WERI-Rb-1 (cell line): ENCODE measurements around the gene S100B.

Experiments used
- DNase-seq: peaks from one replicate; pipeline ENCODE4 v3.0.0-alpha.2; 2020
- H3K27ac ChIP-seq: fragments of 250-450 bp; sonication (Bioruptor Pico); 2 replicates; pipeline ENCODE4 v1.5.1; 2020; ENCODE audit warnings: mild to moderate bottlenecking, moderate library complexity
- H3K27me3 ChIP-seq: fragments of 250-450 bp; sonication (Bioruptor Pico); 2 replicates; pipeline ENCODE4 v1.5.1; 2021; ENCODE audit warnings: mild to moderate bottlenecking, low read depth, moderate library complexity; ENCODE audit not compliant: insufficient read depth, severe bottlenecking
- H3K36me3 ChIP-seq: fragments of 250-450 bp; sonication (Bioruptor Pico); 2 replicates; pipeline ENCODE4 v1.5.1; 2020; ENCODE audit warnings: mild to moderate bottlenecking, moderate library complexity
- H3K4me3 ChIP-seq: 2 replicates; pipeline ENCODE4 v1.5.1; 2011; ENCODE audit warnings: low read depth, mild to moderate bottlenecking, control low read depth, low read length
- H3K9me3 ChIP-seq: fragments of 250-450 bp; sonication (Bioruptor Pico); 2 replicates; pipeline ENCODE4 v1.5.1; 2021; ENCODE audit warnings: mild to moderate bottlenecking, moderate library complexity; ENCODE audit not compliant: severe bottlenecking
- TF ChIP-seq, protein P1 (sequence below): IDR thresholded peaks from 2 replicates; pipeline ENCODE4 v1.5.1; 2011; ENCODE audit warnings: low read depth, mild to moderate bottlenecking, control low read depth, inconsistent platforms, low read length

The S100B gene

DNA sequence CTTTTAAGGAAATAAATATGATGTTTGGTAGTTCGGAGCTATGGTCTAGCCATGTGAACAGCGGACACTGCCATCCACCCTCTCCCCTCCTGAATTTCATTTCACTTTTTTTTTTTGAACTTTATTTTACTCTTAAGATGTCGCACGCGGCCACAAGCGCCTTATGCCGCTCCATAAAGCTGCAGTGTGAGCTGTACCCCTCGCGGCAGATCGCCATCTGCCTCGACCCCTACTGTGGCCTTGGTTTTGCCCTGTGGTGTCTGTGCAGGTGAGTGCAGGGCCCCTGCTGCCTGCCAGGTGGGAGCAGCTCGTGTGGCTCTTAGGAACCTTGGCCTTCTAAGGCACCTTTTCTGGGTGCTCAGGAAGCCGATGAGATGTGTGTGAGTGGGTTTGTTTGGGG lies 48.1 kb downstream of the S100B start:
- Histone ChIP-seq H3K9me3 (no peaks in the 10 kb centered on the region), H3K36me3 (peaks cover 55% of the 10 kb centered on the region), H3K27me3 (no peaks in the 10 kb centered on the region), H3K4me3 (no peak overlapping the region), H3K27ac (no peak overlapping the region)
- TF ChIP-seq, protein P1, sequence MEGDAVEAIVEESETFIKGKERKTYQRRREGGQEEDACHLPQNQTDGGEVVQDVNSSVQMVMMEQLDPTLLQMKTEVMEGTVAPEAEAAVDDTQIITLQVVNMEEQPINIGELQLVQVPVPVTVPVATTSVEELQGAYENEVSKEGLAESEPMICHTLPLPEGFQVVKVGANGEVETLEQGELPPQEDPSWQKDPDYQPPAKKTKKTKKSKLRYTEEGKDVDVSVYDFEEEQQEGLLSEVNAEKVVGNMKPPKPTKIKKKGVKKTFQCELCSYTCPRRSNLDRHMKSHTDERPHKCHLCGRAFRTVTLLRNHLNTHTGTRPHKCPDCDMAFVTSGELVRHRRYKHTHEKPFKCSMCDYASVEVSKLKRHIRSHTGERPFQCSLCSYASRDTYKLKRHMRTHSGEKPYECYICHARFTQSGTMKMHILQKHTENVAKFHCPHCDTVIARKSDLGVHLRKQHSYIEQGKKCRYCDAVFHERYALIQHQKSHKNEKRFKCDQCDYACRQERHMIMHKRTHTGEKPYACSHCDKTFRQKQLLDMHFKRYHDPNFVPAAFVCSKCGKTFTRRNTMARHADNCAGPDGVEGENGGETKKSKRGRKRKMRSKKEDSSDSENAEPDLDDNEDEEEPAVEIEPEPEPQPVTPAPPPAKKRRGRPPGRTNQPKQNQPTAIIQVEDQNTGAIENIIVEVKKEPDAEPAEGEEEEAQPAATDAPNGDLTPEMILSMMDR = no peak
- DNase-seq = no peak

DNA sequence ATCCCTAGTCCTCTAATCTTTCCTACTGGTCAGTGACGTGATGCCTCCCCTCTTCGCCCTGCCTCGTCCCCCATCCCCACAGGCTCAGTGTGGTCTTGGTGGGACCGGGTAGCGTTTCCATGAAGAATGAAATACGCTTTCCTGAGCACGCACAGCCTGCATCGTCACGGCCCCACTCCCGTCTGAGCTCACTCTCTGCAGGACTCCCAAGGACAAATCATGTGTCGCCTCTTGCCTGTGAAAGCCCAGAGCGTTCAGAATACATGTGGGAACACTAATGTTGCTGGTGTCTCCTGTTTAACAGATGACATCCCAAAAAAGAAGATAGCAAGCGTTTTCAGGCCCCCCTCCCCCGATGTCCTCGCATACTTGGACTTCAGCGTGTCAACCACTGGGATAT lies 49.2 kb downstream of the S100B start:
- no peak for DNase-seq
- Histone ChIP-seq H3K27me3 (no peaks in the 10 kb centered on the region), H3K9me3 (no peaks in the 10 kb centered on the region), H3K27ac (no peak overlapping the region), H3K36me3 (peaks cover 55% of the 10 kb centered on the region), H3K4me3 (no peak overlapping the region)
- TF ChIP-seq, protein P1 = no peak

DNA sequence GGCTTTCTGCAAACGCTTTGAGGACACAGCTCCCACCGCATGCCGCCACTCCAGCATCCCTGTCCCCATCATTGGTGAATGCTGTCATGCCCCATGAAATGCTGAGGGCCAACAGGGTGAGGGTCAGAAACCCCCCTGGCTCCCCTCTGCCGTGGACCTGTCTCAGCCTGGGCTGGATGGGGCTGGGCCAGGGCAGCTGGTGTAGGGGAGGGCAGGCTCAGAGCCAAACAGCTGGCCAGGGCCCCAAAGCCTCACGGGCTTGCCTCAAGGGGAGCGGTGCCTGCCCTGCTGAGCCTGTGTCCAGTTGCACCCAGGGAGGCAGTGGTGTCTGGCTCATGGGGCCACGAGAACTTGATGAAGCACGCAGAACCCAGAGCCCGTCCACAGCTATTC lies 49.7 kb downstream of the S100B start:
- H3K27ac ChIP-seq = no peak overlapping the region
- H3K4me3 ChIP-seq = no peak overlapping the region
- no peaks in the 10 kb centered on the region for H3K27me3 ChIP-seq
- H3K9me3 ChIP-seq = no peaks in the 10 kb centered on the region
- TF ChIP-seq, protein P1 = no peak
- no peak for DNase-seq
- H3K36me3 ChIP-seq = peaks cover 59% of the 10 kb centered on the region

DNA sequence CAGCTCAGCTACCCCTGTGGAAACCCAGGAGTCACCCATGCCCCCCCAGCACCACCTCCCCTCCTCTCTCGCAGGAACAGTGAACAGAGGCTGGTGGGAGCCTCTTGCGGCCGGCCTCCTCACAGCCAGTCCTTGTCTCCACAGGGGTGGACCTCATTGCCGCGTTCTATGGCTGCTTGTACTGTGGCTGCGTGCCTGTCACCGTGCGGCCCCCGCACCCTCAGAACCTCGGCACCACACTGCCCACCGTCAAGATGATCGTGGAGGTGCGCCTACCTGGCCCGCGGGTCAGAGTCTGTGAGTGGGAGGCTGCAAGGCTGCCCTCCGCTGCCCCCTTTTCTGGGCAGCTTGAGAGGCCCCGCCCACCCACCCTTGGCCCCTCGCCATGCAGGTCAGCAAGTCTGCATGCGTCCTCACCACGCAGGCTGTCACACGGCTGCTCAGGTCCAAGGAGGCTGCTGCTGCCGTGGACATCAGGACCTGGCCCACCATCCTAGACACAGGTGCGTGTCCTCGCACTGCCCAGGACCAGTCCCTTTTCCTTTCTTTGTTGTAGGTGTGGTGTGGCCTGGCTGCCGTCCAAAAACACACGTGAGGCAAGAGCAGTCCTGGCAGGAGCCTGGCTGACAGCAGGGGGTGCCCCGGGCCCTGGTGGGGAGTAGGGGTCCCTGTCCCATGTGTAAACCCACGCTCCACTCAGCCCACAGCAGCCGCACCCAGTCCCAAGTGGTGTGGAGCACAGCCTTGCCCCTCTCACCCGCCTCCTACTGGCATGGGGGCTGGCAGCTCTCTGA lies 50.3 kb downstream of the S100B start:
- H3K27me3 ChIP-seq = no peaks in the 10 kb centered on the region

DNA sequence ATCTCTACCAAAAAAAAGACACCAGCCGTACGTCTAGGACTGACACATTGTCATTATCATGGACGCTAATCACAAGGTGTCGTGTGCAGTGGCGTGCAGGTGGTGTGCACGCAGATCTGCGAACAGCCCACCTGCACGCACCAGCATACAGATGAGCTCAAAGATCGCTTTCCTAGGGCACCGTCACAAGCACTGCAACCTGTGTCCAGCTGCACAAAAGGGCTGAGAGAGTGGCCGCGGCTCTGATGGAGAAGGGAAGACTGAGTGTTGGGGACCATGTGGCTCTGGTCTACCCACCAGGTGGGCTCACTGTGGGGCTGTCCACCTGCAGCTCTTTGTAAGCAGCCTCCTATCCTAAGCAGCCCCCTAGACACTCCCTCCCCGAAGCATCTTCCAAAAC lies 50.9 kb downstream of the S100B start:
- TF ChIP-seq, protein P1 = no peak
- Histone ChIP-seq H3K27me3 (no peaks in the 10 kb centered on the region), H3K9me3 (no peaks in the 10 kb centered on the region), H3K36me3 (peaks cover 64% of the 10 kb centered on the region), H3K4me3 (no peak overlapping the region), H3K27ac (peak overlapping the region; percentile 33)
- DNase-seq = no peak

More for the DNA sequence above, 50.3 kb downstream of the S100B start:
- Histone ChIP-seq H3K4me3 (no peak overlapping the region), H3K9me3 (no peaks in the 10 kb centered on the region), H3K27ac (no peak overlapping the region; the same call in 1 of the 2 replicates), H3K36me3 (peaks cover 61% of the 10 kb centered on the region)
- DNase-seq = no peak
- TF ChIP-seq, protein P1 = no peak
